SIG-M5 treated with dmso at 0.1 percent for 504 hours (cell line): ENCODE results near the gene TNFSF11.

Experiments
- DNase-seq: peaks from one replicate; lab custom pipeline; 2025; ENCODE audit not compliant: unreplicated experiment; lab: John Stamatoyannopoulos, UW

The TNFSF11 gene

DNA sequence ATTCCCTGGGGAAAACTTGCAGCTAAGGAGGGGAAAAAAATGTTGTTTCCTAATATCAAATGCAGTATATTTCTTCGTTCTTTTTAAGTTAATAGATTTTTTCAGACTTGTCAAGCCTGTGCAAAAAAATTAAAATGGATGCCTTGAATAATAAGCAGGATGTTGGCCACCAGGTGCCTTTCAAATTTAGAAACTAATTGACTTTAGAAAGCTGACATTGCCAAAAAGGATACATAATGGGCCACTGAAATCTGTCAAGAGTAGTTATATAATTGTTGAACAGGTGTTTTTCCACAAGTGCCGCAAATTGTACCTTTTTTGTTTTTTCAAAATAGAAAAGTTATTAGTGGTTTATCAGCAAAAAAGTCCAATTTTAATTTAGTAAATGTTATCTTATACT lies 33.6 kb downstream of the TNFSF11 start:
- no peak for DNase-seq

DNA sequence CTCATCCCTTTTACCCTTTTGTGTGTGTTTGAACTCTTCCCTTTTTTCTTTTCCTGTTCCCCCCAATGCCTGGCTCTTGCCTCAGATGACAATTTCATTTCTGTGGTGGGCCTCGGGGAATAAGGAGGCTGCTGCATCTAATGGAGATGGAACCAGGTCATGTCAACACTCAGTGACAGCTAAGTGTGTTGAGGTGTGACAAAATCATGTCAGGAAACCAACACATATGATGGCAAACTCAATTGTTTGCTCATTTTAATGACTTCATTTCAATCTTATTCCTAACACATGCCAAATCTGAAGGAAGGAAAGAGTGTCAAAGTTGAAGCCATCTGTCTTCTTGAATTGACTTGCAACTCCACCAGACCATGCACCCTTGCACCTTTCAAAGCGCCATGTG lies 36.7 kb downstream of the TNFSF11 start:
- DNase-seq = no peak

DNA sequence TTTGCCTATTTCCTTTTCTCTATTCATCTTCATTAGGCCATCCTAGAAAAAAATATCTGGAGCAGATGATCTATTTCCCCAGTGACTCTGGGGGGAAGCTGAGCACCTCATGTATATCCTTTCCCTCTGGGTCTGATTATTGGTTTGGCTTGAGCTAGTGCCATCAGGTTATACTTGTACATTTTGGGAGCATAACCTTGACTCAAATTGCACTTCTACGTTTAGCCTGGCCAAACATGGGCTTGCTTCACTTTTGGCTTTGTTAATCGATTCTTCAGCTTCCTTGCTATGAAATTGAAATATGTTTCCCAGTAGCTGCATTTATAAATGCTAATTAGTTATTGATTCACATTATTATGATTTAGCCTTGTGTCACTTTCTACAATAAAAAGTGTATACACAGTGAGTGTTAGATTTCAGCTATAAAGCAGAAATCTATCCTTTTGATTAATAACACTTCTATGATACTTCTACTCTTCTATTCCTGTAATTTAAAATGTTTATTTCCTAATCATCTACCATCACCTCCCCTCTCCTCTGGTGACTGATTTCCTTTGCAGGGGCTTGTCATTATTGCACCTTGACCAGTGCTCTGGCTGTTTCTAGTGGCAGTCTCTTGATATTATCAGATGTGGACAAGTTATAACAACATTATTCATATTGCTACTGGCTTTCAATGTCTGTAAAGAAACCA lies 37.3 kb downstream of the TNFSF11 start:
- DNase-seq = no peak

- DNase-seq = no peak
These were observed 38.2 kb downstream of the TNFSF11 start for GRCh38 chr13:42612021-42612765.

DNA sequence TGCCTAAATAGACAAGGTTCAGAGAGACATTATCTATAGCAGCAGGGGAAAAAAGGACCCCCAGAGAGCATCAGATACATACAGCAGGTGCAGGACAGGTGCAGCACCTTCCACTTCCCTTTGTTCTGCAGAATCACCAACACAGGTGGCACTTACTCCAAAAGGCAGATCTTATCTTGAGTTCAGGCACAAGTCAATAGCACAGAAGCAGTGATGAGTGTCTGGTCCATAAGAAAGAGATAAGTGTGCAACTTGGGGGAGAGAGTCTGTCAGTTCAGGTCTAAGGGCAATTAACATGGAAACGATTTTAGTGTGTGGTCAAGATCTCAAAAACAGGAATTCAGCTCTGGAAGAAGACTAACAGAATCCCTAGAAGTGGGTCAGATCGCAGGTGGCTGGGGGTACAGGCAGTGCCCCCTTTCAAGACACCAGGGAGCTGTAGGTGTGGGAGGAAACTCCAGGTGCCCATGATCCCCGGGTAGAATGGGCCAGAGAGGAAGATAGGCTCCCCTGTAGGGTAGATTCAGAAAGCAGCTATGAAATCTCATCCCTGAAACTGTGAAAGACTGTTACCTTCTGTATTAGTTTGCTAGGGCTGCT lies 40.6 kb downstream of the TNFSF11 start:
- DNase-seq = no peak

- no peak for DNase-seq
These were observed 41.7 kb downstream of the TNFSF11 start for GRCh38 chr13:42615691-42616090.

GRCh38 chr13:42617221-42617620 lies 43.3 kb downstream of the TNFSF11 start:
- no peak for DNase-seq

- DNase-seq = no peak
These were observed 50.0 kb downstream of the TNFSF11 start for GRCh38 chr13:42623916-42624315.

GRCh38 chr13:42625611-42626010 lies 51.7 kb downstream of the TNFSF11 start:
- no peak for DNase-seq

DNA sequence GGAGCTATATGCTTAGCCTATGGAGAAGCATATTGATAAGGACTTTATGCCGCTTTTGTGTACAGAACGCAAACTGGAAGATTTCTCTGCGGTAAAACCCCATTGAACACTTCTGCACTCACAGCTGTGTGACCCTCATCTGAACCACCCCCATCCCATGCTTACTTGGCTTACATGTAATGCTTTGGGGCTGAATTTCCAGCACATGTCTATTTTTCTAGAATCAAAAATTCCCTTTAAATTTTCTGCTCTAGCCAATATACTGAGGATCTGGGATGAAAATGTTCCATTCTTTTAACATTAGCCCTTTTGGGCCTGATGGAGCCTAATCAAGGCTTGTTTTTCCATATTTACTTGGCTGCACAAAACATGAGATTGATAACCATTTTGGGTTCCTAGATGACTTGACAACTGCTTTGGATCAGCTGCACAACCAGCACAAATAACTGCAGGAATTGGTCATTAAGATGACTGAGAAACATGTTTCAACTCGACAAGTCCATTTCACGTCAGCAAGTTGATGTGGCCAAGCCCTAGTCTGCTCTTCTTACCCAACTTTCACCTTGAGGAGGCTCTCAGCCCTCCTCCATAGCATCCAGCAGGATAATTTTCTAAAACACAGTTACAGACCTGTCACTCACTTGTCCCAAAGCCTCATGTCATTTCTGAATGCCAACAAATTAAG lies 52.4 kb downstream of the TNFSF11 start:
- DNase-seq = no peak

GRCh38 chr13:42628666-42629065 lies 54.7 kb downstream of the TNFSF11 start:
- no peak for DNase-seq

GRCh38 chr13:42631181-42631580 lies 57.2 kb downstream of the TNFSF11 start:
- no peak for DNase-seq

DNA sequence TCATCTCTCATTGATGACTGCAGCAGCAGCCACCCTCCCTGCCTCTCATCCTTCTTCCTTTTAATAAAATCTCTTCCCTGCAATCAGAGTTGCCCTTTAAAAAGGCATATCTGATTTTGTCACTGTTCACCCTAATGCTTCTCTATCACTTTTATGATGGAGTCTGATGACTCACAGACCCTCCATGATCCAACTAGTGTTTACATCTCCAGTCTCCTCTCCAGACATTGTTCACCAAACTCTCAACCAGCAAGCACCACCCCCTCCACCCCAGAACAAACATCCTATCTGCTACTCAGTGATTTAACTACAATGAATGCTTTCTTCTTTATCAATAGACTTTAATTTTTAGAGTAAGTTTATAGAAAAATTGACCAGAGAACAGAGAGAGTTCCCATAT lies 59.5 kb downstream of the TNFSF11 start:
- no peak for DNase-seq

GRCh38 chr13:42638101-42638500 lies 64.1 kb downstream of the TNFSF11 start:
- no peak for DNase-seq

DNA sequence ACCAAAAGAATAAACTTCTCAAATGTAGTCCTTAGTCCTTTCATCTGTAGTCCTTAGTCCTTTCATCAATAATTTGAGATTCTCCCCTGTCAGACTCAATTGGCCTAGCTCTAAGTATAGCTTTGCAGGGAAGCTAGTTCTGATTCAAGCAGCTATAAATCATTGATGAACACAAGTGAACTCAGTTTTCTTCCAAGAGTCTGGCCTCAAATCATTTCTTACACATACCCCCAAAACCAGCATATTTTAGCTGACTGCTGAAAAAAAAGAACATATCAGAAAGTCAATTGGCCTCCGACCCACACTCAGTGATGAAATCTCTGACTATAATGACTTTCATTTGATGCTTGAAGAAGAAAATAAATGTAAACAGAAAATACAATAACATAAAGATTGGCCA lies 64.9 kb downstream of the TNFSF11 start:
- DNase-seq = no peak

GRCh38 chr13:42643076-42643475 lies 69.1 kb downstream of the TNFSF11 start:
- no peak for DNase-seq

DNA sequence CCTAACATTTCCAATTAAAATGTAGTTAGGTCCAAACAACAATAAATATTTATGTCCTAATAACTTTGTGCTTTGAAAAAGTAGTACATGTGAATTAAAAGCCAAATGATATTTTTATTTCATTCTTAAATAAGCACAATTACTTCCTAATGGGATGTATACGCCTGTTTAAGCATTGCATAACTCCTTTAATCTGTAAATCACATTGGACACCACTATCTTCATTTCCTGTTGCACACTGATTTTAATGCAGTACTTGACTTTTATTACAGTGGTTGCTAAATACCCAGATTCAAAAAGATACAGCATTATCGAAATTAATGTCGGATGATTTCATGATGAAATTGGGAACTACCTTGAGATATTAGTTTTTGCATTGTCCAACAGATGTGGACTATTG lies 70.9 kb downstream of the TNFSF11 start:
- no peak for DNase-seq

- no peak for DNase-seq
These were observed 71.8 kb downstream of the TNFSF11 start for GRCh38 chr13:42645717-42646116.

DNA sequence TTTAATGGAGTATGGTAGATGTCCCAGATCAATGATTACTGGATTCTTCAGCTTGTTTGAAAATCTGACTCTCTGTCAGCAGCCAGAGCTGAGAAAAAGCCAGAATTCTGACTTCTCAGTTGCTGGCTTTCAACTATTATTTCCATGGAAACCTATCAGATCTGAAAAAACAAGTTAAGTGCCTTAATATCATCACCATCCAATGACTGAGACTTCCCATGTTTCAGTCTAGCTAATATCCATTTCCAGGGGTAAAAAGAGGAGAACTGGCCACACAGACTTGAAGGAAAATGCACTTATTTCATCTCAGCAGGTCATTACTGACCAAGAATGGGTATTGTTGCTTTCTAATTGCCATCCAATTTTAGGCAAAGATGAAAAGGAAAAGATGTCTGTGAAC lies 75.2 kb downstream of the TNFSF11 start:
- no peak for DNase-seq

GRCh38 chr13:42649831-42650230 lies 75.9 kb downstream of the TNFSF11 start:
- DNase-seq = no peak

DNA sequence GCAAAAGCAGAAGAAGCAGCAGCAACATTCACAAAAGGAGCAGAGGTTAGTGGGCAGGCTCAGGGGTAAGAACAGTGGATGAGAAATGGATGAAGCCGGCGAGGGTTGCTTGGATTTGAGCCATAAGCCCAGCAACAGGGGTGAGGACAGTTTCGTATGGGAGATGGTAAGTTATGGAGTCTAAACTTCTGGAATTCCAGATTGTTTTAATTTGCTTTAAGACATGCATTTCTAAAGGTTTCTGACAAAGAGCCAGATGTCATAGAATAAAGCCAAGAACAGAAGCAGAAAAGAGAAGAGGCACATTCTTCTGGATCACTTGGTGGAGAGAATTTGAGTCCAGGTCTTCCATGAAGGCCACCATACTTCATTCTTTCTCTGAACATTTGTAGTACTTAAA lies 76.6 kb downstream of the TNFSF11 start:
- no peak for DNase-seq
